ENCODE results near the gene SCAMP1. TPM values are rescaled to one million over a fixed set of nuclear protein-coding genes. Genes with fewer than 3 reads are reported as not detected.

SCAMP1 gene
- total and polyA plus RNA-seq, 2 donors (not counting 1 experiment from before 2014, with no cell fraction given), result 44.3 to 60.6 TPM

DNA sequence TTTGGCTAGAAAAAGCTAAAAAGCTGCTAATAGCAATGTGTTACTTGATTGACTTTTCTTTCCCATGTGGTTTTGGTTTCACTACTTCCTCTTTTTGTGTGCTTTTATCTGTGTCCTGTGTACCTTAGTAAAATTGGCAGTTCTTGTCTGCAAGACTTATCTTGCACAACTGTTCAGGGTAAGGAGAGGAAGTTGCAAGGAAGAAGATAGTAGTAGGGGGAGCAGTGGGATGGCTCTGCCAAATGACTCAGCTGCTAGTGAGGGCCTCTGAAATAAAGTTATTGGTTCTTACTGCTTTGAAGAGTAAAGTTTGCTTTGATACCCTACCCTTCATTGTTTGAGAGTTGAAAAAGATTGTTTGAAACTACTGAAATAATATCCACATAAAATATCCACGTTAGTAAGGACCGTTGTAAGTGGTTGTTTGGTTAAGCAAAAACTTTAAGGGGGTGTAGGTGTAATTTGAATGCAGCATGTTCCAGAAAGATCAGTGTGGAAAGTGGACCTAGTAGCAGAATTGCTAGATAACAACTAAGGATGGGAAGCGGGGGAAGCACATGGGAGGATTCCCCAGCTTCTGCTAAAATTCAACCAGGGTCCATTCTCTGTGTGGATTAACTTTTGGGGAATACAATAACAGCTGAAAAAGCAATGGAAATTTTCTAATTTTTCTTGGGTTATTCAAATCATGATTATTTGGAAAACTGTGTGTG lies 123.5 kb downstream of the SCAMP1 start:
- Histone ChIP-seq H3K27ac (ENCODE audit: insufficient read depth, low read length) (no peak overlapping the region), H3K4me1 (ENCODE audit: control insufficient read depth, extremely low read depth, insufficient read depth, low read length) (no peaks in the 10 kb centered on the region), H3K4me3 (replicated peaks in 1 of 4; ENCODE audit: control extremely low read depth in 1 of 4, insufficient read depth in 1 of 4, low read depth in 3 of 4, low read length in 4 of 4) (no peak overlapping the region), H3K27me3 (ENCODE audit: control insufficient read depth, insufficient read depth, low read length) (no peaks in the 10 kb centered on the region), H3K9me3 (ENCODE audit: control insufficient read depth, insufficient read depth, low read depth, low read length) (no peaks in the 10 kb centered on the region), H3K79me2 (ENCODE audit: control insufficient read depth, insufficient read depth, low read length) (no peaks in the 10 kb centered on the region), H3K4me2 (ENCODE audit: extremely low read depth, insufficient read depth, low read length) (no peak overlapping the region), H3K36me3 (ENCODE audit: control insufficient read depth, insufficient read depth, low read length) (peaks cover 3% of the 10 kb centered on the region), H3K9ac (ENCODE audit: insufficient read depth, low read length) (no peak overlapping the region), H4K20me1 (ENCODE audit: control insufficient read depth, extremely low read depth, insufficient read depth, low read length) (no peaks in the 10 kb centered on the region), H2AFZ (ENCODE audit: low read length) (no peak overlapping the region)
- TF ChIP-seq, protein P1, sequence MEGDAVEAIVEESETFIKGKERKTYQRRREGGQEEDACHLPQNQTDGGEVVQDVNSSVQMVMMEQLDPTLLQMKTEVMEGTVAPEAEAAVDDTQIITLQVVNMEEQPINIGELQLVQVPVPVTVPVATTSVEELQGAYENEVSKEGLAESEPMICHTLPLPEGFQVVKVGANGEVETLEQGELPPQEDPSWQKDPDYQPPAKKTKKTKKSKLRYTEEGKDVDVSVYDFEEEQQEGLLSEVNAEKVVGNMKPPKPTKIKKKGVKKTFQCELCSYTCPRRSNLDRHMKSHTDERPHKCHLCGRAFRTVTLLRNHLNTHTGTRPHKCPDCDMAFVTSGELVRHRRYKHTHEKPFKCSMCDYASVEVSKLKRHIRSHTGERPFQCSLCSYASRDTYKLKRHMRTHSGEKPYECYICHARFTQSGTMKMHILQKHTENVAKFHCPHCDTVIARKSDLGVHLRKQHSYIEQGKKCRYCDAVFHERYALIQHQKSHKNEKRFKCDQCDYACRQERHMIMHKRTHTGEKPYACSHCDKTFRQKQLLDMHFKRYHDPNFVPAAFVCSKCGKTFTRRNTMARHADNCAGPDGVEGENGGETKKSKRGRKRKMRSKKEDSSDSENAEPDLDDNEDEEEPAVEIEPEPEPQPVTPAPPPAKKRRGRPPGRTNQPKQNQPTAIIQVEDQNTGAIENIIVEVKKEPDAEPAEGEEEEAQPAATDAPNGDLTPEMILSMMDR (conservative IDR thresholded peaks at IDR 0.05 in 1 of 2, IDR thresholded peaks at IDR 0.05 in 1 of 2; ENCODE audit: low read depth in 1 of 2, low read length in 2 of 2), result no peak
- no peak for TF ChIP-seq EZH2 (IDR thresholded peaks at IDR 0.05; ENCODE audit: low read length, missing control alignments)
- peak; percentile 54 to 58 for DNase-seq (ENCODE audit: low read depth in 2 of 2)

DNA sequence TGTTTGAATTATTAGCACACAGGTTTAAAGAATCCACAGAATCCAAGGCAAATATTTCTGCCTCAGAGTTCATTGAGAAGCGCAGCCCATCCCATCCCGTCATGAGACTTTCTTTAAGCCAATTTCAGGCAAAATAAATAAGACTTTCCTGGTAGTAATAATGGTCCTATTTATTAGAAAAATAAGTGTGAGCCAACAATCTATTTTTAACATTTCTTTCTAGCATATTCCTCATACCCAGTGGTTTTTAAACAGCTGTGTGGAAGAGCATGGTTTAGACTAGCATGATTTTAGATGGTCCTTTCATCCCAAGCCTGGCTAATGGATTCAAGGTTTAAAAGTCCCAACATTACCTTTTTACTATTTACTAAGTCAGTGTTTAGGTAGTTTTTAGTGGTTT lies 125.8 kb downstream of the SCAMP1 start:
- H4K20me1 ChIP-seq (ENCODE audit: control insufficient read depth, extremely low read depth, insufficient read depth, low read length), result no peaks in the 10 kb centered on the region
- peaks cover 3% of the 10 kb centered on the region for H3K36me3 ChIP-seq (ENCODE audit: control insufficient read depth, insufficient read depth, low read length)
- DNase-seq (ENCODE audit: low read depth in 2 of 2), result no peak
- no peak overlapping the region for H2AFZ ChIP-seq (ENCODE audit: low read length)
- no peak for TF ChIP-seq EZH2 (IDR thresholded peaks at IDR 0.05; ENCODE audit: low read length, missing control alignments)
- TF ChIP-seq, protein P1 (conservative IDR thresholded peaks at IDR 0.05 in 1 of 2, IDR thresholded peaks at IDR 0.05 in 1 of 2; ENCODE audit: low read depth in 1 of 2, low read length in 2 of 2), result no peak
- no peak overlapping the region for H3K4me2 ChIP-seq (ENCODE audit: extremely low read depth, insufficient read depth, low read length)
- H3K4me1 ChIP-seq (ENCODE audit: control insufficient read depth, extremely low read depth, insufficient read depth, low read length), result no peaks in the 10 kb centered on the region
- H3K9ac ChIP-seq (ENCODE audit: insufficient read depth, low read length), result no peak overlapping the region
- H3K27me3 ChIP-seq (ENCODE audit: control insufficient read depth, insufficient read depth, low read length), result no peaks in the 10 kb centered on the region
- H3K9me3 ChIP-seq (ENCODE audit: control insufficient read depth, insufficient read depth, low read depth, low read length), result no peaks in the 10 kb centered on the region
- no peak overlapping the region for H3K27ac ChIP-seq (ENCODE audit: insufficient read depth, low read length)
- no peaks in the 10 kb centered on the region for H3K79me2 ChIP-seq (ENCODE audit: control insufficient read depth, insufficient read depth, low read length)
- H3K4me3 ChIP-seq (replicated peaks in 1 of 4; ENCODE audit: control extremely low read depth in 1 of 4, insufficient read depth in 1 of 4, low read depth in 3 of 4, low read length in 4 of 4), result no peak overlapping the region

GRCh38 chr5:78487846-78488245 lies 127.4 kb downstream of the SCAMP1 start:
- Histone ChIP-seq H3K4me3 (replicated peaks in 1 of 4; ENCODE audit: control extremely low read depth in 1 of 4, insufficient read depth in 1 of 4, low read depth in 3 of 4, low read length in 4 of 4) (no peak overlapping the region), H3K27me3 (ENCODE audit: control insufficient read depth, insufficient read depth, low read length) (no peaks in the 10 kb centered on the region)
- TF ChIP-seq EZH2 (IDR thresholded peaks at IDR 0.05; ENCODE audit: low read length, missing control alignments), result no peak
- TF ChIP-seq, protein P1 (conservative IDR thresholded peaks at IDR 0.05 in 1 of 2, IDR thresholded peaks at IDR 0.05 in 1 of 2; ENCODE audit: low read depth in 1 of 2, low read length in 2 of 2), result no peak

More at GRCh38 chr5:78487846-78488245, 127.4 kb downstream of the SCAMP1 start:
- no peaks in the 10 kb centered on the region for H4K20me1 ChIP-seq (ENCODE audit: control insufficient read depth, extremely low read depth, insufficient read depth, low read length)
- peaks cover 3% of the 10 kb centered on the region for H3K36me3 ChIP-seq (ENCODE audit: control insufficient read depth, insufficient read depth, low read length)
- no peaks in the 10 kb centered on the region for H3K9me3 ChIP-seq (ENCODE audit: control insufficient read depth, insufficient read depth, low read depth, low read length)
- H3K27ac ChIP-seq (ENCODE audit: insufficient read depth, low read length), result no peak overlapping the region
- H3K9ac ChIP-seq (ENCODE audit: insufficient read depth, low read length), result no peak overlapping the region
- H3K79me2 ChIP-seq (ENCODE audit: control insufficient read depth, insufficient read depth, low read length), result no peaks in the 10 kb centered on the region
- DNase-seq (ENCODE audit: low read depth in 2 of 2), result no peak
- H3K4me1 ChIP-seq (ENCODE audit: control insufficient read depth, extremely low read depth, insufficient read depth, low read length), result no peaks in the 10 kb centered on the region
- H3K4me2 ChIP-seq (ENCODE audit: extremely low read depth, insufficient read depth, low read length), result no peak overlapping the region
- no peak overlapping the region for H2AFZ ChIP-seq (ENCODE audit: low read length)
